Gastroesophageal sphincter (tissue), 4 donors: ENCODE measurements around the gene LIPC. TPM values are rescaled to one million over a fixed set of nuclear protein-coding genes. Genes with fewer than 3 reads are reported as not detected.

Source experiments
- ATAC-seq: fragments of 150-250 bp; one replicate; pipeline ENCODE4 v1.9.1; 2016; ENCODE audit warnings: mild to moderate bottlenecking, moderate library complexity
- H3K27ac ChIP-seq, 4 donors: fragments of 200-600 bp; sonication (generic) in 3 of 4; 1 replicate in 3 of 4; 2 replicates in 1 of 4; pipeline ENCODE4 v1.5.1; 2016 to 2019
- H3K27me3 ChIP-seq: fragments of 200-600 bp; sonication (generic); one replicate; pipeline ENCODE4 v1.5.1; 2019
- H3K36me3 ChIP-seq, 2 donors: fragments of 200-600 bp; sonication (generic); one replicate each; pipeline ENCODE4 v1.5.1; 2019; ENCODE audit warnings: control low read depth in 1 of 2
- H3K4me1 ChIP-seq, 3 donors: fragments of 200-600 bp; sonication (generic); 1 replicate in 2 of 3; 2 replicates in 1 of 3; pipeline ENCODE4 v1.5.1; 2016 to 2019; ENCODE audit warnings: control low read depth in 2 of 3
- H3K4me3 ChIP-seq, 2 donors: fragments of 200-600 bp; sonication (generic); one replicate each; pipeline ENCODE4 v1.5.1; 2019; ENCODE audit warnings: mild to moderate bottlenecking in 1 of 2, moderate library complexity in 1 of 2
- H3K9me3 ChIP-seq, 3 donors: fragments of 200-600 bp; sonication (generic); one replicate each; pipeline ENCODE4 v1.5.1; 2017 to 2019; ENCODE audit warnings: control low read depth in 2 of 3
- EP300 ChIP-seq: sonication (generic); formaldehyde crosslinking; IDR thresholded peaks from one replicate; pipeline ENCODE4 v1.6.1; 2017; ENCODE audit warnings: antibody characterized with exemption, mild to moderate bottlenecking
- POLR2A ChIP-seq, 2 donors: fragments of 450-650 bp; IDR thresholded peaks; one replicate each; pipeline ENCODE4 v1.6.1; 2017; ENCODE audit warnings: antibody characterized with exemption in 2 of 2, mild to moderate bottlenecking in 2 of 2, moderate library complexity in 1 of 2
- POLR2AphosphoS5 ChIP-seq: sonication (generic); formaldehyde crosslinking; IDR thresholded peaks from one replicate; pipeline ENCODE4 v1.6.1; 2017; ENCODE audit warnings: antibody characterized with exemption
- WGBS, 2 donors: methylation state at CpG; one replicate each; pipeline ENCODE4 v1.1.5; 2018; ENCODE audit warnings: low coverage in 1 of 2; 5-methylcytosine and 5-hydroxymethylcytosine counted together
- total RNA-seq, 4 donors: library from RNA; depleted of rRNA; stranded (reverse); fragments of >200 nt; gene quantifications; one replicate each; pipeline ENCODE4 v1.1.0, GENCODE V29; 2016
- TF ChIP-seq, protein P1 (sequence below), 4 experiments: fragments of 200-600 bp in 2 of 4; fragments of 450-650 bp in 2 of 4; sonication (generic) in 1 of 4; IDR thresholded peaks; one replicate each; pipeline ENCODE4 v1.5.1; 2017 to 2019; ENCODE audit warnings: antibody characterized with exemption in 4 of 4, mild to moderate bottlenecking in 2 of 4, moderate library complexity in 2 of 4

Gene LIPC
- total RNA-seq, 4 donors from 2014 or later, result 0.32 to 0.50 TPM; not detected in 2

GRCh38 chr15:58571491-58571890 lies 139.7 kb downstream of the LIPC start:
- H3K36me3 ChIP-seq, result no peaks in the 10 kb centered on the region
- H3K4me3 ChIP-seq, result no peak overlapping the region
- H3K27me3 ChIP-seq, result no peaks in the 10 kb centered on the region
- no peaks in the 10 kb centered on the region for H3K4me1 ChIP-seq
- H3K27ac ChIP-seq, result no peak overlapping the region
- 84 to 89% methylated on average over 6 of the region's 6 CpGs for WGBS, 2 donors
- no peak for ATAC-seq
- no peaks in the 10 kb centered on the region for H3K9me3 ChIP-seq
- no peak for TF ChIP-seq POLR2AphosphoS5
- no peak for TF ChIP-seq EP300
- TF ChIP-seq POLR2A (IDR thresholded peaks at IDR 0.05), result no peak
- TF ChIP-seq, protein P1, sequence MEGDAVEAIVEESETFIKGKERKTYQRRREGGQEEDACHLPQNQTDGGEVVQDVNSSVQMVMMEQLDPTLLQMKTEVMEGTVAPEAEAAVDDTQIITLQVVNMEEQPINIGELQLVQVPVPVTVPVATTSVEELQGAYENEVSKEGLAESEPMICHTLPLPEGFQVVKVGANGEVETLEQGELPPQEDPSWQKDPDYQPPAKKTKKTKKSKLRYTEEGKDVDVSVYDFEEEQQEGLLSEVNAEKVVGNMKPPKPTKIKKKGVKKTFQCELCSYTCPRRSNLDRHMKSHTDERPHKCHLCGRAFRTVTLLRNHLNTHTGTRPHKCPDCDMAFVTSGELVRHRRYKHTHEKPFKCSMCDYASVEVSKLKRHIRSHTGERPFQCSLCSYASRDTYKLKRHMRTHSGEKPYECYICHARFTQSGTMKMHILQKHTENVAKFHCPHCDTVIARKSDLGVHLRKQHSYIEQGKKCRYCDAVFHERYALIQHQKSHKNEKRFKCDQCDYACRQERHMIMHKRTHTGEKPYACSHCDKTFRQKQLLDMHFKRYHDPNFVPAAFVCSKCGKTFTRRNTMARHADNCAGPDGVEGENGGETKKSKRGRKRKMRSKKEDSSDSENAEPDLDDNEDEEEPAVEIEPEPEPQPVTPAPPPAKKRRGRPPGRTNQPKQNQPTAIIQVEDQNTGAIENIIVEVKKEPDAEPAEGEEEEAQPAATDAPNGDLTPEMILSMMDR (IDR thresholded peaks at IDR 0.05), result no peak

- no peak for ATAC-seq
- Histone ChIP-seq H3K4me3 (no peak overlapping the region), H3K36me3 (no peaks in the 10 kb centered on the region), H3K9me3 (no peaks in the 10 kb centered on the region), H3K27ac (no peak overlapping the region), H3K27me3 (no peaks in the 10 kb centered on the region), H3K4me1 (no peaks in the 10 kb centered on the region)
- 95 to 100% methylated on average over 3 to 4 of the region's 4 CpGs for WGBS, 2 donors
- no peak for TF ChIP-seq POLR2A (IDR thresholded peaks at IDR 0.05)
- no peak for TF ChIP-seq POLR2AphosphoS5
- TF ChIP-seq, protein P1 (IDR thresholded peaks at IDR 0.05), result no peak
- no peak for TF ChIP-seq EP300
Measured at GRCh38 chr15:58572521-58572920, 140.7 kb downstream of the LIPC start.

GRCh38 chr15:58573270-58573669 lies 141.5 kb downstream of the LIPC start:
- Histone ChIP-seq H3K4me1 (no peaks in the 10 kb centered on the region), H3K9me3 (no peaks in the 10 kb centered on the region), H3K27ac (no peak overlapping the region), H3K4me3 (no peak overlapping the region), H3K36me3 (no peaks in the 10 kb centered on the region), H3K27me3 (no peaks in the 10 kb centered on the region)
- 81 to 91% methylated on average over 3 to 4 of the region's 4 CpGs for WGBS, 2 donors
- no peak for TF ChIP-seq POLR2AphosphoS5
- TF ChIP-seq EP300, result no peak
- TF ChIP-seq POLR2A (IDR thresholded peaks at IDR 0.05), result no peak
- TF ChIP-seq, protein P1 (IDR thresholded peaks at IDR 0.05), result no peak
- ATAC-seq, result no peak

- 67 to 80% methylated on average over 1 to 4 of the region's 4 CpGs for WGBS, 2 donors
- no peak for TF ChIP-seq EP300
- no peak for TF ChIP-seq POLR2AphosphoS5
- no peak for TF ChIP-seq POLR2A (IDR thresholded peaks at IDR 0.05)
- TF ChIP-seq, protein P1 (IDR thresholded peaks at IDR 0.05), result no peak
- Histone ChIP-seq H3K36me3 (no peaks in the 10 kb centered on the region), H3K27me3 (no peaks in the 10 kb centered on the region), H3K4me3 (no peak overlapping the region), H3K27ac (no peak overlapping the region), H3K9me3 (no peaks in the 10 kb centered on the region), H3K4me1 (no peaks in the 10 kb centered on the region)
- no peak for ATAC-seq
Measured at GRCh38 chr15:58574631-58575030, 142.8 kb downstream of the LIPC start.

DNA sequence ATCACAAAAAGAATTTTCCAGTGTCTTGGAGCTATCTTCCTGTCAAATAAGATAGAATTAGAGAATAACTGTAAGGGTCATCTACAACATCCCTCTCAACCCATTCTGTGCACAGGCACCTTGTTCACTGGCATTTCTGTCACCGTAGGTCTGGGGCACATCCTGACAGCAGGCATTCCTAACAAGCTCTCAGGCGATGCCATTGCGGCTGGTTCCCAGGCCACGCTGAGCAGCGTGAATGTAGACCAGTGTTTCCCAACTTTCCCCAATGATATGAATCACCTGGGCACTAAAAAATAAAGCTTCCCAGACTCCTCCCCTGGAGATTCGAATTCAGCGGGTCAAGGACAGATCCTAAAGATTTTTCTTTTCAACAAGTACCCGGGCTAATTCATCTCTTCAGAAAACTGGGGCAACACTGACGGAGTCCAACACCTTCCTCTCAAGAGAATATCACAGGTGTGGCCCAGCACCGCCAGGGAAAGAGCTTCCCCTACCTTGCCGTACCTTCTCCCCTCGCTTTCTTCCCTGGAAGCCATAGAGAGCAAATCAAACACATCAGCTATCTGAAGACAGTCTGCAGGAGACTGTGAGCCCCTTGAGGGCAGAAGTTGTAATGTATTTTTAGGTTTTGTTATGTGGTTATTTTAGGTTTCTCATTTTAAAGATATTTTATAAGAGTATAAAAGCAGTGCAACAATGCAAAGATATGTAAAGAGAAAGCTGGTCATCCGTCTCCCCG lies 143.4 kb downstream of the LIPC start:
- Histone ChIP-seq H3K9me3 (no peaks in the 10 kb centered on the region), H3K27ac (no peak overlapping the region), H3K27me3 (no peaks in the 10 kb centered on the region), H3K4me3 (no peak overlapping the region), H3K4me1 (no peaks in the 10 kb centered on the region), H3K36me3 (no peaks in the 10 kb centered on the region)
- WGBS, 2 donors, result 93 to 94% methylated on average over 6 to 10 of the region's 14 CpGs
- TF ChIP-seq, protein P1 (IDR thresholded peaks at IDR 0.05), result no peak
- TF ChIP-seq EP300 (no peak), POLR2AphosphoS5 (no peak), POLR2A (IDR thresholded peaks at IDR 0.05) (no peak)
- ATAC-seq, result no peak
